SK-N-SH treated with all-trans-retinoic acid at 6 μM for 48 hours (cell line): ENCODE results near the gene CFAP221.

Source experiments
- ARNTL ChIP-seq: fragments of 450-650 bp; formaldehyde crosslinking; IDR thresholded peaks from 2 replicates; pipeline ENCODE4 v1.5.0; 2020; ENCODE audit warnings: low read depth, mild to moderate bottlenecking, moderate library complexity, borderline replicate concordance
- BACH2 ChIP-seq: fragments of 250-450 bp; sonication (Bioruptor Pico); IDR thresholded peaks from 2 replicates; pipeline ENCODE4 v1.9.0; 2021; ENCODE audit warnings: mild to moderate bottlenecking, borderline replicate concordance
- GLIS3 ChIP-seq: fragments of 250-450 bp; sonication (Bioruptor Pico); IDR thresholded peaks from 2 replicates; pipeline ENCODE4 v1.5.0; 2020; ENCODE audit warnings: mild to moderate bottlenecking, moderate library complexity
- OSR1 ChIP-seq: fragments of 250-450 bp; sonication (Bioruptor Pico); IDR thresholded peaks from 2 replicates; pipeline ENCODE4 v1.8.0; 2022; ENCODE audit warnings: moderate library complexity, mild to moderate bottlenecking, inconsistent platforms
- RARB ChIP-seq: fragments of 250-450 bp; sonication (Bioruptor Pico); IDR thresholded peaks from 2 replicates; pipeline ENCODE4 v1.8.0; 2021; ENCODE audit warnings: mild to moderate bottlenecking, moderate library complexity
- SNAI2 ChIP-seq: fragments of 250-450 bp; sonication (Bioruptor Pico); IDR thresholded peaks from 2 replicates; pipeline ENCODE4 v1.5.0; 2020; ENCODE audit warnings: mild to moderate bottlenecking, moderate library complexity
- TOX ChIP-seq: fragments of 250-450 bp; sonication (Bioruptor Pico); IDR thresholded peaks from 2 replicates; pipeline ENCODE4 v1.8.0; 2021; ENCODE audit warnings: mild to moderate bottlenecking, moderate library complexity, borderline replicate concordance
- ZFP3 ChIP-seq: fragments of 250-450 bp; sonication (Bioruptor Pico); IDR thresholded peaks from 2 replicates; pipeline ENCODE4 v1.5.0; 2020; ENCODE audit warnings: mild to moderate bottlenecking, moderate library complexity
- TF ChIP-seq, protein P1 (sequence below): fragments of 250-450 bp; sonication (Bioruptor Pico); IDR thresholded peaks from 2 replicates; pipeline ENCODE4 v1.5.1; 2020; ENCODE audit warnings: low read depth, mild to moderate bottlenecking, moderate library complexity
- TF ChIP-seq, protein P2 (sequence below): fragments of 250-450 bp; sonication (Bioruptor Pico); IDR thresholded peaks from 2 replicates; pipeline ENCODE4 v1.8.0; 2020; ENCODE audit warnings: mild to moderate bottlenecking, moderate library complexity, borderline replicate concordance
- TF ChIP-seq, protein P3 (sequence below): fragments of 250-450 bp; sonication (Bioruptor Pico); IDR thresholded peaks from 2 replicates; pipeline ENCODE4 v1.5.1; 2021; ENCODE audit warnings: mild to moderate bottlenecking, moderate library complexity

DNA sequence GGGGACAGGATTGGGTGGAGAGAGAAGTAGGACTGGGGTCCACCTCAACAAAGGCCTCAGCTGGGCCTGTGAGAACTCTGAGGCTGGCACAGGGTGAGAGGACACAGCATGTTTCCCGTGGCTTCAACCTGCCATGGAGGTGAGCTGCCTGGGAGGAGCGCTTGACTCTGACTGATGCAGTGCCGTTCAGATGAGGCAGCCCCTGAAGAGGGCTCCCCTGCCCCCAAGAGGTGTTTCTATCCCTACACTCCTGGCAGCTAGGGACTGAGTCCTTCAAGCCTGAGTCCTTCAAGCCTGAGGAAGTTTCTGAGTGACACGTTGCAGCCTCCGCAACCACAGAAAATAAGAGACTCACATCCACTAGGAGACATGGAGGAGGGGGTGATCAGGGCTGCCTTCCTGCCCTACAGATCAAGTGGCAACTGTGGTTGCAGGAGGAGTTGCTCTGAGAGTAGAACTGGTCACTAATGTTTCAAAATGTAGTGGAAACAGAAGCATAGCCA is 85.1 kb downstream of the CFAP221 start:
- TF ChIP-seq ARNTL (CRISPR knock-in tag) = no peak
- TF ChIP-seq TOX = no peak
- no peak for TF ChIP-seq RARB
- TF ChIP-seq GLIS3 (CRISPR knock-in tag) = no peak
- TF ChIP-seq ZFP3 (CRISPR knock-in tag) = no peak
- TF ChIP-seq, protein P1, sequence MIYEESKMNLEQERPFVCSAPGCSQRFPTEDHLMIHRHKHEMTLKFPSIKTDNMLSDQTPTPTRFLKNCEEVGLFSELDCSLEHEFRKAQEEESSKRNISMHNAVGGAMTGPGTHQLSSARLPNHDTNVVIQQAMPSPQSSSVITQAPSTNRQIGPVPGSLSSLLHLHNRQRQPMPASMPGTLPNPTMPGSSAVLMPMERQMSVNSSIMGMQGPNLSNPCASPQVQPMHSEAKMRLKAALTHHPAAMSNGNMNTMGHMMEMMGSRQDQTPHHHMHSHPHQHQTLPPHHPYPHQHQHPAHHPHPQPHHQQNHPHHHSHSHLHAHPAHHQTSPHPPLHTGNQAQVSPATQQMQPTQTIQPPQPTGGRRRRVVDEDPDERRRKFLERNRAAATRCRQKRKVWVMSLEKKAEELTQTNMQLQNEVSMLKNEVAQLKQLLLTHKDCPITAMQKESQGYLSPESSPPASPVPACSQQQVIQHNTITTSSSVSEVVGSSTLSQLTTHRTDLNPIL (CRISPR knock-in tag) = no peak
- TF ChIP-seq, protein P2, sequence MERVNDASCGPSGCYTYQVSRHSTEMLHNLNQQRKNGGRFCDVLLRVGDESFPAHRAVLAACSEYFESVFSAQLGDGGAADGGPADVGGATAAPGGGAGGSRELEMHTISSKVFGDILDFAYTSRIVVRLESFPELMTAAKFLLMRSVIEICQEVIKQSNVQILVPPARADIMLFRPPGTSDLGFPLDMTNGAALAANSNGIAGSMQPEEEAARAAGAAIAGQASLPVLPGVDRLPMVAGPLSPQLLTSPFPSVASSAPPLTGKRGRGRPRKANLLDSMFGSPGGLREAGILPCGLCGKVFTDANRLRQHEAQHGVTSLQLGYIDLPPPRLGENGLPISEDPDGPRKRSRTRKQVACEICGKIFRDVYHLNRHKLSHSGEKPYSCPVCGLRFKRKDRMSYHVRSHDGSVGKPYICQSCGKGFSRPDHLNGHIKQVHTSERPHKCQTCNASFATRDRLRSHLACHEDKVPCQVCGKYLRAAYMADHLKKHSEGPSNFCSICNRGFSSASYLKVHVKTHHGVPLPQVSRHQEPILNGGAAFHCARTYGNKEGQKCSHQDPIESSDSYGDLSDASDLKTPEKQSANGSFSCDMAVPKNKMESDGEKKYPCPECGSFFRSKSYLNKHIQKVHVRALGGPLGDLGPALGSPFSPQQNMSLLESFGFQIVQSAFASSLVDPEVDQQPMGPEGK = no peak
- TF ChIP-seq, protein P3, sequence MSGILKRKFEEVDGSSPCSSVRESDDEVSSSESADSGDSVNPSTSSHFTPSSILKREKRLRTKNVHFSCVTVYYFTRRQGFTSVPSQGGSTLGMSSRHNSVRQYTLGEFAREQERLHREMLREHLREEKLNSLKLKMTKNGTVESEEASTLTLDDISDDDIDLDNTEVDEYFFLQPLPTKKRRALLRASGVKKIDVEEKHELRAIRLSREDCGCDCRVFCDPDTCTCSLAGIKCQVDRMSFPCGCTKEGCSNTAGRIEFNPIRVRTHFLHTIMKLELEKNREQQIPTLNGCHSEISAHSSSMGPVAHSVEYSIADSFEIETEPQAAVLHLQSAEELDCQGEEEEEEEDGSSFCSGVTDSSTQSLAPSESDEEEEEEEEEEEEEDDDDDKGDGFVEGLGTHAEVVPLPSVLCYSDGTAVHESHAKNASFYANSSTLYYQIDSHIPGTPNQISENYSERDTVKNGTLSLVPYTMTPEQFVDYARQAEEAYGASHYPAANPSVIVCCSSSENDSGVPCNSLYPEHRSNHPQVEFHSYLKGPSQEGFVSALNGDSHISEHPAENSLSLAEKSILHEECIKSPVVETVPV (CRISPR knock-in tag) = no peak
- no peak for TF ChIP-seq OSR1 (CRISPR knock-in tag)
- TF ChIP-seq BACH2 = no peak
- no peak for TF ChIP-seq SNAI2
